H1 (cell line): ENCODE data around the gene CORO7. TPM values are rescaled to one million over a fixed set of nuclear protein-coding genes. Genes with fewer than 3 reads are reported as not detected.

Experiments used
- CTCF ChIA-PET: fragments of 300-600 bp; sonication (Branson Sonifier 250); formaldehyde crosslinking; loops from one replicate; lab custom pipeline; 2021; ENCODE audit not compliant: partially characterized antibody; lab: Charles Lee
- POLR2A ChIA-PET: fragments of 300-600 bp; sonication (Branson Sonifier 250); formaldehyde crosslinking; loops from one replicate; lab custom pipeline; 2021; ENCODE audit warnings: inconsistent platforms; ENCODE audit not compliant: partially characterized antibody; lab: Charles Lee
- DNase-seq, 2 experiments: peaks; one replicate each; pipeline versions ENCODE4 v3.0.0 to v3.0.0-alpha.2; 2010 to 2022; ENCODE audit warnings: low spot score in 2 of 2, low read depth in 1 of 2, mixed read lengths in 1 of 2
- FAIRE-seq: peaks from 2 replicates; lab custom pipeline; 2011; peaks lifted over from hg19 to GRCh38; lab: Jason Lieb, UNC
- H2AFZ ChIP-seq: 2 replicates; pipeline ENCODE4 v1.8.1; 2012; ENCODE audit warnings: low read length, inconsistent platforms
- H2AK5ac ChIP-seq: 2 replicates; pipeline ENCODE4 v1.6.1; 2013; ENCODE audit warnings: low read depth, low read length
- H2BK120ac ChIP-seq: replicated peaks from 2 replicates; pipeline ENCODE3; 2013; ENCODE audit warnings: low read depth, low read length, inconsistent platforms
- H2BK12ac ChIP-seq: 2 replicates; pipeline ENCODE4 v1.6.1; 2013; ENCODE audit warnings: low read depth, low read length
- H2BK15ac ChIP-seq: 2 replicates; pipeline ENCODE4 v1.6.1; 2013; ENCODE audit warnings: low read length
- H2BK20ac ChIP-seq: 2 replicates; pipeline ENCODE4 v1.6.1; 2013; ENCODE audit warnings: low read length
- H2BK5ac ChIP-seq: 2 replicates; pipeline ENCODE4 v1.6.1; 2013; ENCODE audit warnings: low read depth, low read length
- H3K14ac ChIP-seq: 2 replicates; pipeline ENCODE4 v1.6.1; 2013; ENCODE audit warnings: inconsistent platforms; ENCODE audit not compliant: insufficient read length
- H3K18ac ChIP-seq: 2 replicates; pipeline ENCODE4 v1.6.1; 2013; ENCODE audit warnings: low read length; ENCODE audit errors: extremely low read depth
- H3K23ac ChIP-seq: 2 replicates; pipeline ENCODE4 v1.6.1; 2013; ENCODE audit warnings: inconsistent platforms; ENCODE audit not compliant: insufficient read length
- H3K23me2 ChIP-seq: 2 replicates; pipeline ENCODE4 v1.6.1; 2013; ENCODE audit warnings: low read depth, low read length
- H3K27ac ChIP-seq: 2 replicates; pipeline ENCODE4 v1.6.1; 2011; ENCODE audit warnings: low read depth, low read length, inconsistent platforms
- H3K27me3 ChIP-seq, 4 experiments: replicated peaks in 1 of 4; 1 replicate in 1 of 4; 2 replicates in 3 of 4; pipeline versions ENCODE4 v1.6.1 to v1.8.1; 2011 to 2013; ENCODE audit warnings: low read length in 3 of 4, mild to moderate bottlenecking in 3 of 4, inconsistent platforms in 2 of 4, mixed read lengths in 2 of 4, moderate library complexity in 1 of 4; ENCODE audit not compliant: control insufficient read depth in 3 of 4, insufficient read depth in 3 of 4; ENCODE audit errors: extremely low read depth in 1 of 4
- H3K36me3 ChIP-seq, 4 experiments: 2 replicates each; pipeline versions ENCODE4 v1.6.1 to v1.8.1; 2011 to 2013; ENCODE audit warnings: mild to moderate bottlenecking in 4 of 4, low read length in 3 of 4, moderate library complexity in 2 of 4, control low read depth in 1 of 4, inconsistent platforms in 1 of 4; ENCODE audit not compliant: insufficient read depth in 4 of 4, control insufficient read depth in 2 of 4
- H3K4ac ChIP-seq: replicated peaks from 2 replicates; pipeline ENCODE3; 2013; ENCODE audit warnings: low read length, low read depth, mixed read lengths, inconsistent platforms; ENCODE audit not compliant: insufficient read length
- H3K4me1 ChIP-seq, 4 experiments: replicated peaks in 1 of 4; 1 replicate in 1 of 4; 2 replicates in 3 of 4; pipeline versions ENCODE4 v1.6.1 to v1.8.1; 2011 to 2013; ENCODE audit warnings: low read length in 3 of 4, inconsistent platforms in 2 of 4, mixed read lengths in 1 of 4; ENCODE audit not compliant: insufficient read depth in 4 of 4, control insufficient read depth in 3 of 4
- H3K4me2 ChIP-seq, 2 experiments: 2 replicates each; pipeline versions ENCODE4 v1.6.1 to v1.8.1; 2011 to 2013; ENCODE audit warnings: low read depth in 2 of 2, low read length in 2 of 2, control low read depth in 1 of 2, inconsistent platforms in 1 of 2, mild to moderate bottlenecking in 1 of 2; ENCODE audit not compliant: insufficient read depth in 1 of 2
- H3K4me3 ChIP-seq, 4 experiments: fragments of 200-600, 300-600 bp in 1 of 4; sonication (generic), shearing (Covaris generic), sonication (Bioruptor Twin) in 1 of 4; 2 replicates each; pipeline versions ENCODE4 v1.5.1 to v1.8.1; 2011 to 2016; ENCODE audit warnings: low read length in 4 of 4, low read depth in 3 of 4, control low read depth in 2 of 4, inconsistent platforms in 2 of 4, mild to moderate bottlenecking in 2 of 4, mixed read lengths in 1 of 4, moderate library complexity in 1 of 4; ENCODE audit not compliant: insufficient read depth in 2 of 4; ENCODE audit errors: extremely low read depth in 1 of 4
- H3K56ac ChIP-seq: replicated peaks from 2 replicates; pipeline ENCODE3; 2013; ENCODE audit warnings: low read depth, mild to moderate bottlenecking, mixed read lengths, low read length, inconsistent platforms; ENCODE audit not compliant: insufficient read length
- H3K79me1 ChIP-seq: 2 replicates; pipeline ENCODE4 v1.6.1; 2013; ENCODE audit warnings: low read depth, low read length, control low read depth
- H3K79me2 ChIP-seq, 2 experiments: 2 replicates each; pipeline versions ENCODE4 v1.6.1 to v1.8.1; 2012 to 2013; ENCODE audit warnings: low read length in 2 of 2, mild to moderate bottlenecking in 2 of 2, inconsistent platforms in 1 of 2; ENCODE audit not compliant: insufficient read depth in 2 of 2, control insufficient read depth in 1 of 2
- H3K9ac ChIP-seq, 4 experiments: replicated peaks in 1 of 4; 1 replicate in 1 of 4; 2 replicates in 3 of 4; pipeline versions ENCODE4 v1.6.1 to v1.8.1; 2011 to 2013; ENCODE audit warnings: low read depth in 3 of 4, low read length in 3 of 4, control low read depth in 2 of 4, mild to moderate bottlenecking in 2 of 4, moderate library complexity in 2 of 4, inconsistent platforms in 1 of 4; ENCODE audit errors: extremely low read depth in 1 of 4
- H3K9me3 ChIP-seq, 2 experiments: 2 replicates each; pipeline versions ENCODE4 v1.6.1 to v1.8.1; 2012 to 2013; ENCODE audit warnings: mild to moderate bottlenecking in 2 of 2, moderate library complexity in 2 of 2, control low read depth in 1 of 2, inconsistent platforms in 1 of 2, low read depth in 1 of 2, low read length in 1 of 2, mixed read lengths in 1 of 2; ENCODE audit not compliant: insufficient read depth in 2 of 2
- H4K20me1 ChIP-seq, 2 experiments: replicated peaks in 1 of 2; 2 replicates each; pipeline versions ENCODE3 to v1.8.1; 2011 to 2013; ENCODE audit warnings: inconsistent platforms in 2 of 2, low read length in 2 of 2, mild to moderate bottlenecking in 1 of 2; ENCODE audit not compliant: insufficient read depth in 2 of 2, control insufficient read depth in 1 of 2
- H4K5ac ChIP-seq: 2 replicates; pipeline ENCODE4 v1.6.1; 2013; ENCODE audit warnings: low read length, low read depth, mixed read lengths, inconsistent platforms; ENCODE audit not compliant: insufficient read length
- H4K8ac ChIP-seq: 2 replicates; pipeline ENCODE4 v1.8.0; 2013; ENCODE audit warnings: mild to moderate bottlenecking, moderate library complexity, low read length, inconsistent platforms; ENCODE audit not compliant: insufficient read depth; ENCODE audit errors: extremely low read depth
- H4K91ac ChIP-seq: replicated peaks from 2 replicates; pipeline ENCODE3; 2013; ENCODE audit warnings: low read length, mixed read lengths, inconsistent platforms; ENCODE audit not compliant: insufficient read length
- EP300 ChIP-seq, 2 experiments: IDR thresholded peaks; 1 replicate in 1 of 2; 2 replicates in 1 of 2; pipeline ENCODE4 v1.6.1; 2011 to 2012; ENCODE audit warnings: low read depth in 2 of 2, low read length in 2 of 2, mild to moderate bottlenecking in 2 of 2, borderline replicate concordance in 1 of 2, inconsistent platforms in 1 of 2, moderate library complexity in 1 of 2
- KDM1A ChIP-seq: fragments of 200-600, 300-600 bp; sonication (generic); IDR thresholded peaks from 2 replicates; pipeline ENCODE4 v1.7.1; 2016; ENCODE audit warnings: mild to moderate bottlenecking, low read length, borderline replicate concordance
- MAFK ChIP-seq: IDR thresholded peaks from 2 replicates; pipeline ENCODE4 v1.6.1; 2012; ENCODE audit warnings: low read depth, mild to moderate bottlenecking, improper control_type of control experiment, low read length
- SRF ChIP-seq: IDR thresholded peaks from 2 replicates; pipeline ENCODE4 v1.6.1; 2011; ENCODE audit warnings: mild to moderate bottlenecking, low read depth, low read length, moderate library complexity
- WGBS, 2 experiments: shearing (Covaris generic) in 1 of 2; methylation state at CpG; one replicate each; pipeline versions ENCODE4 v1.1.6 to v1.1.7; 2013 to 2015; ENCODE audit warnings: low lambda C conversion rate in 2 of 2, mixed read lengths in 2 of 2, inconsistent platforms in 1 of 2, low coverage in 1 of 2, missing lambda C conversion rate in 1 of 2; ENCODE audit not compliant: insufficient replicate concordance in 2 of 2, insufficient coverage in 1 of 2, insufficient read length in 1 of 2; ENCODE audit errors: extremely low coverage in 1 of 2, missing lambda C conversion rate in 1 of 2; 5-methylcytosine and 5-hydroxymethylcytosine counted together
- polyA plus RNA-seq, 7 experiments: library from polyadenylated mRNA; depleted of rRNA in 3 of 7; stranded (reverse) in 5 of 7; unstranded in 2 of 7; fragments of >200 nt in 5 of 7; fragments of 200-250 nt in 2 of 7; gene quantifications; 1 replicate in 5 of 7; 2 replicates in 1 of 7; 4 replicates in 1 of 7; pipeline versions ENCODE4 v1.2.1 to v1.2.3, GENCODE V29; 2011 to 2013; ENCODE audit warnings: missing spikeins in 2 of 7, mixed read lengths in 2 of 7
- total RNA-seq: library from RNA; stranded (reverse); fragmentation: NEBNext Ultra II Directional; extraction: Animal tissue kit (Norgen Biotek cat#: 25700); gene quantifications from 2 replicates; pipeline ENCODE4 v1.2.1, GENCODE V29; 2021

The CORO7 gene
- total and polyA plus RNA-seq, 2 of the 8 experiments (the other 6 are each of a cell fraction or from before 2014, with no cell fraction given): 25.2 to 29.8 TPM

GRCh38 chr16:4361033-4361943 lies 55.1 kb downstream of the CORO7 start:
- H3K79me1 ChIP-seq: no peaks in the 10 kb centered on the region
- no peak overlapping the region for H4K91ac ChIP-seq
- H3K4ac ChIP-seq: no peak overlapping the region
- H4K5ac ChIP-seq: no peak overlapping the region
- no peak for TF ChIP-seq MAFK
- TF ChIP-seq EP300 (IDR thresholded peaks at IDR 0.05; ENCODE audit: borderline replicate concordance in 1 of 2, low read depth in 2 of 2, low read length in 2 of 2): no peak
- no peak for TF ChIP-seq SRF
- TF ChIP-seq KDM1A: no peak
- H3K18ac ChIP-seq: no peak overlapping the region
- no peaks in the 10 kb centered on the region for H3K79me2 ChIP-seq
- FAIRE-seq: no peak
- DNase-seq: no peak
- no peak overlapping the region for H3K4me3 ChIP-seq
- POLR2A ChIA-PET: interaction anchor here (0.6 to 2.3 kb wide), 8 partner anchors 8 to 62 kb away, joined by 3 to 14 read pairs (median 4); no protein-coding TSS in a partner anchor
- H2AK5ac ChIP-seq: no peak overlapping the region
- H4K8ac ChIP-seq: peak overlapping the region; percentile 25; the same call in 1 of the 2 replicates
- no peak overlapping the region for H2BK20ac ChIP-seq
- H3K4me2 ChIP-seq: no peak overlapping the region
- no peak overlapping the region for H3K14ac ChIP-seq
- H3K23ac ChIP-seq: no peak overlapping the region
- H2AFZ ChIP-seq: no peak overlapping the region
- no peak overlapping the region for H3K56ac ChIP-seq
- 0 out of 2 replicates have a peak overlapping the region, but pooled peaks have one; percentile 83 for H2BK15ac ChIP-seq
- no peak overlapping the region for H2BK12ac ChIP-seq
- no peak overlapping the region for H3K9ac ChIP-seq
- no peak overlapping the region for H2BK120ac ChIP-seq
- H4K20me1 ChIP-seq: peaks cover 0 to 3% of the 10 kb centered on the region in 2 experiments
- no peaks in the 10 kb centered on the region for H3K27me3 ChIP-seq
- H3K23me2 ChIP-seq: peaks cover 2% of the 10 kb centered on the region; the same call in 1 of the 2 replicates
- CTCF ChIA-PET: interaction anchor here (0.8 to 14.0 kb wide), 11 partner anchors 9 to 100 kb away, joined by 3 to 425 read pairs (median 7); no protein-coding TSS in a partner anchor
- 93% methylated on average over 27 of the region's 28 CpGs; no CpG with 5 or more reads in 1 of the 2 experiments for WGBS, 2 experiments
- H3K4me1 ChIP-seq: peaks cover 0 to 3% (median 1%) of the 10 kb centered on the region in 4 experiments; a peak in 3 of 7 replicates
- no peak overlapping the region for H2BK5ac ChIP-seq
- no peaks in the 10 kb centered on the region for H3K9me3 ChIP-seq
- H3K27ac ChIP-seq: no peak overlapping the region
- no peaks in the 10 kb centered on the region for H3K36me3 ChIP-seq
